HEK293 (cell line): Measurements from ENCODE around the gene ALOX12B.

ENCODE experiments used
- GFI1B ChIP-seq: fragments of 450-650 bp; formaldehyde crosslinking; IDR thresholded peaks from 2 replicates; pipeline ENCODE4 v1.5.1; 2016; ENCODE audit warnings: missing biosample characterization, missing genetic modification characterization
- OSR2 ChIP-seq: fragments of 450-650 bp; formaldehyde crosslinking; IDR thresholded peaks from 2 replicates; pipeline ENCODE4 v1.5.1; 2016; ENCODE audit warnings: missing biosample characterization, missing genetic modification characterization
- SALL2 ChIP-seq: fragments of 450-650 bp; formaldehyde crosslinking; IDR thresholded peaks from 2 replicates; pipeline ENCODE4 v1.5.0; 2017; ENCODE audit warnings: missing biosample characterization, mild to moderate bottlenecking, missing genetic modification characterization, borderline replicate concordance
- SCRT2 ChIP-seq: fragments of 450-650 bp; formaldehyde crosslinking; IDR thresholded peaks from 2 replicates; pipeline ENCODE4 v1.5.1; 2016; ENCODE audit warnings: missing biosample characterization, missing genetic modification characterization
- SP3 ChIP-seq: fragments of 450-650 bp; formaldehyde crosslinking; IDR thresholded peaks from 2 replicates; pipeline ENCODE4 v1.5.1; 2016; ENCODE audit warnings: missing biosample characterization, missing genetic modification characterization
- ZBTB17 ChIP-seq: fragments of 450-650 bp; formaldehyde crosslinking; IDR thresholded peaks from 2 replicates; pipeline ENCODE4 v1.5.1; 2016; ENCODE audit warnings: missing biosample characterization, missing genetic modification characterization
- ZNF121 ChIP-seq: fragments of 450-650 bp; formaldehyde crosslinking; IDR thresholded peaks from 2 replicates; pipeline ENCODE4 v1.5.1; 2016; ENCODE audit warnings: missing biosample characterization, missing genetic modification characterization
- ZNF146 ChIP-seq: fragments of 450-650 bp; formaldehyde crosslinking; IDR thresholded peaks from 2 replicates; pipeline ENCODE4 v1.5.1; 2016; ENCODE audit warnings: missing biosample characterization, missing genetic modification characterization
- ZNF155 ChIP-seq: fragments of 450-650 bp; formaldehyde crosslinking; IDR thresholded peaks from 2 replicates; pipeline ENCODE4 v1.5.1; 2016; ENCODE audit warnings: missing biosample characterization, missing genetic modification characterization
- ZNF175 ChIP-seq: fragments of 450-650 bp; formaldehyde crosslinking; IDR thresholded peaks from 2 replicates; pipeline ENCODE4 v1.5.1; 2016; ENCODE audit warnings: missing biosample characterization, missing genetic modification characterization
- ZNF214 ChIP-seq: fragments of 450-650 bp; formaldehyde crosslinking; IDR thresholded peaks from 2 replicates; pipeline ENCODE4 v1.5.1; 2017; ENCODE audit warnings: missing biosample characterization, mild to moderate bottlenecking, missing genetic modification characterization, borderline replicate concordance
- ZNF24 ChIP-seq: fragments of 450-650 bp; formaldehyde crosslinking; IDR thresholded peaks from 2 replicates; pipeline ENCODE4 v1.5.1; 2016; ENCODE audit warnings: missing biosample characterization, missing genetic modification characterization
- ZNF302 ChIP-seq: fragments of 450-650 bp; formaldehyde crosslinking; IDR thresholded peaks from 2 replicates; pipeline ENCODE4 v1.5.1; 2016; ENCODE audit warnings: missing biosample characterization, missing genetic modification characterization, low read depth
- ZNF354C ChIP-seq: fragments of 450-650 bp; formaldehyde crosslinking; IDR thresholded peaks from 2 replicates; pipeline ENCODE4 v1.5.1; 2016; ENCODE audit warnings: missing biosample characterization, missing genetic modification characterization, low read depth, borderline replicate concordance
- ZNF394 ChIP-seq: fragments of 450-650 bp; formaldehyde crosslinking; IDR thresholded peaks from 2 replicates; pipeline ENCODE4 v1.5.1; 2016; ENCODE audit warnings: missing biosample characterization, missing genetic modification characterization, mild to moderate bottlenecking, moderate library complexity, borderline replicate concordance
- ZNF426 ChIP-seq: fragments of 450-650 bp; formaldehyde crosslinking; IDR thresholded peaks from 2 replicates; pipeline ENCODE4 v1.5.1; 2017; ENCODE audit warnings: missing biosample characterization, missing genetic modification characterization, mild to moderate bottlenecking, inconsistent platforms, moderate library complexity
- ZNF473 ChIP-seq: fragments of 450-650 bp; formaldehyde crosslinking; IDR thresholded peaks from 2 replicates; pipeline ENCODE4 v1.5.1; 2017; ENCODE audit warnings: missing biosample characterization, missing genetic modification characterization
- ZNF529 ChIP-seq: fragments of 450-650 bp; formaldehyde crosslinking; IDR thresholded peaks from 2 replicates; pipeline ENCODE4 v1.5.1; 2017; ENCODE audit warnings: missing genetic modification characterization, missing biosample characterization; ENCODE audit not compliant: insufficient replicate concordance
- ZNF544 ChIP-seq: fragments of 450-650 bp; formaldehyde crosslinking; IDR thresholded peaks from 2 replicates; pipeline ENCODE4 v1.5.0; 2017; ENCODE audit warnings: missing biosample characterization, missing genetic modification characterization
- ZNF561 ChIP-seq: fragments of 450-650 bp; IDR thresholded peaks from 2 replicates; pipeline ENCODE4 v1.5.1; 2018; ENCODE audit warnings: missing biosample characterization, missing genetic modification characterization, borderline replicate concordance
- ZNF596 ChIP-seq: fragments of 450-650 bp; IDR thresholded peaks from 2 replicates; pipeline ENCODE4 v1.5.0; 2018; ENCODE audit warnings: missing biosample characterization, mild to moderate bottlenecking, missing genetic modification characterization, moderate library complexity
- ZNF670 ChIP-seq: fragments of 450-650 bp; formaldehyde crosslinking; IDR thresholded peaks from 2 replicates; pipeline ENCODE4 v1.5.1; 2016; ENCODE audit warnings: missing biosample characterization, missing genetic modification characterization, low read depth
- ZNF701 ChIP-seq: fragments of 450-650 bp; formaldehyde crosslinking; IDR thresholded peaks from 2 replicates; pipeline ENCODE4 v1.5.1; 2016; ENCODE audit warnings: missing biosample characterization, missing genetic modification characterization
- ZNF777 ChIP-seq: fragments of 450-650 bp; formaldehyde crosslinking; IDR thresholded peaks from 2 replicates; pipeline ENCODE4 v1.5.1; 2017; ENCODE audit warnings: missing biosample characterization, missing genetic modification characterization, borderline replicate concordance
- ZNF785 ChIP-seq: fragments of 450-650 bp; formaldehyde crosslinking; IDR thresholded peaks from 2 replicates; pipeline ENCODE4 v1.5.1; 2016; ENCODE audit warnings: missing biosample characterization, missing genetic modification characterization
- ZNF837 ChIP-seq: fragments of 450-650 bp; formaldehyde crosslinking; IDR thresholded peaks from 2 replicates; pipeline ENCODE4 v1.5.1; 2016; ENCODE audit warnings: missing biosample characterization, missing genetic modification characterization
- ZNF843 ChIP-seq: fragments of 450-650 bp; formaldehyde crosslinking; IDR thresholded peaks from 2 replicates; pipeline ENCODE4 v1.5.1; 2016; ENCODE audit warnings: missing biosample characterization, missing genetic modification characterization
- ZSCAN23 ChIP-seq: fragments of 450-650 bp; formaldehyde crosslinking; IDR thresholded peaks from 2 replicates; pipeline ENCODE4 v1.5.1; 2016; ENCODE audit warnings: missing biosample characterization, missing genetic modification characterization
- ZSCAN30 ChIP-seq: fragments of 450-650 bp; IDR thresholded peaks from 2 replicates; pipeline ENCODE4 v1.5.1; 2018; ENCODE audit warnings: missing biosample characterization, mild to moderate bottlenecking, missing genetic modification characterization, moderate library complexity
- TF ChIP-seq, protein P1 (sequence below): fragments of 450-650 bp; formaldehyde crosslinking; IDR thresholded peaks from 2 replicates; pipeline ENCODE4 v1.5.1; 2017; ENCODE audit warnings: missing biosample characterization, missing genetic modification characterization
- TF ChIP-seq, protein P2 (sequence below): fragments of 450-650 bp; formaldehyde crosslinking; IDR thresholded peaks from 2 replicates; pipeline ENCODE4 v1.5.1; 2016; ENCODE audit warnings: missing biosample characterization, missing genetic modification characterization, low read depth
- TF ChIP-seq, protein P3 (sequence below): fragments of 450-650 bp; formaldehyde crosslinking; IDR thresholded peaks from 2 replicates; pipeline ENCODE4 v1.5.1; 2016; ENCODE audit warnings: missing biosample characterization, missing genetic modification characterization
- TF ChIP-seq, protein P4 (sequence below): fragments of 450-650 bp; formaldehyde crosslinking; IDR thresholded peaks from 2 replicates; pipeline ENCODE4 v1.5.1; 2016; ENCODE audit warnings: missing biosample characterization, missing genetic modification characterization

ALOX12B gene

DNA sequence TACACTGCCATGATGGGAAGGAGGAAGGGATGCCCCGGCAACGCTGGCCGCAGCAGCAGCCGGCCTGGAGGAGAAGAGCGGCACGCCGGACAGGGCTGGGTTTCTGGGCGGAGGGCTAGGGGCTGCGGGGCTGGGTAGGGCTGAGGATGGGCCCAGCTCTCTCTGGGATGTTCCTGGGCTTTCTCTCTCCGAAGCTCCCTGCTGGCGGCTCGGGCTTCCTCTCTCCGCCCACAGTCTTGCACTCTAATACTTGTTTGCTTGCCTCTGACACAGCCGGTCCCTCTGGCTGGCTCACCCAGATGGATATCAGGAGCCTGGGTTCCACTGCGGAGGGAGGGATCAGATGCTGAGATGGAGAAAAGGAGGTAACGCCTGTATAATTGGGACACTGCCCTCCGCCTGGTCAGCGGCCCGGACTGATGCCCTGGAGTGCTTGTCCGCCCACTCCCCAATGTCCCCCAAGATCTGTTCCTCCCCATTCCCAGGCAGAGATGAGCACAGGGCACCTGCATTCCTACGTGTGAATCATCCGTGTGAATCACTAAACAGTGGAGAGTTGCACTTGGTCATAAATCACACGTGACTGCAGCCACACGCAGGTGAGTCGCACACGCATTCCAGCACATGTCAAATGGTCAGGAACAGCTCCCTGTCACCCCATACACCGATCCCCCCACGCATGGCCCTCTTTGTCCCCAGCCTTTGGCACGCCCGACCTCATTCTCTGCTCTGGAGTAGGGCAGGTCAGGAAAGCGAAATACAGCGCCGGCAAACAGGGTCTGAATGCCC is 30.7 kb upstream of the ALOX12B start, which contains the start of gene ALOXE3 (continued):
- TF ChIP-seq ZNF155 (tag by site-specific recombination) (no peak), ZNF529 (tag by site-specific recombination) (no peak), ZNF670 (no peak), ZNF214 (no peak), ZNF121 (no peak), SP3 (tag by site-specific recombination) (peak; percentile 45; the same call in 1 of the 2 replicates), ZNF837 (tag by site-specific recombination) (no peak), ZNF24 (tag by site-specific recombination) (no peak), ZSCAN30 (no peak), ZNF354C (tag by site-specific recombination) (no peak), GFI1B (no peak), ZNF146 (tag by site-specific recombination) (no peak), ZNF394 (tag by site-specific recombination) (no peak; the same call in 1 of the 2 replicates), ZNF785 (tag by site-specific recombination) (no peak), ZBTB17 (tag by site-specific recombination) (no peak), OSR2 (tag by site-specific recombination) (no peak), ZNF175 (tag by site-specific recombination) (no peak), ZNF426 (tag by site-specific recombination) (no peak), ZNF701 (tag by site-specific recombination) (no peak), ZNF473 (tag by site-specific recombination) (no peak), ZNF596 (tag by site-specific recombination) (no peak), SCRT2 (tag by site-specific recombination) (peak; percentile 66), ZNF843 (tag by site-specific recombination) (0 out of 2 replicates have a peak, but pooled peaks have one; percentile 22), ZNF777 (0 out of 2 replicates have a peak, but pooled peaks have one; percentile 45), ZNF544 (tag by site-specific recombination) (no peak), SALL2 (tag by site-specific recombination) (no peak), ZSCAN23 (tag by site-specific recombination) (no peak), ZNF561 (no peak), ZNF302 (no peak)
- TF ChIP-seq, protein P1, sequence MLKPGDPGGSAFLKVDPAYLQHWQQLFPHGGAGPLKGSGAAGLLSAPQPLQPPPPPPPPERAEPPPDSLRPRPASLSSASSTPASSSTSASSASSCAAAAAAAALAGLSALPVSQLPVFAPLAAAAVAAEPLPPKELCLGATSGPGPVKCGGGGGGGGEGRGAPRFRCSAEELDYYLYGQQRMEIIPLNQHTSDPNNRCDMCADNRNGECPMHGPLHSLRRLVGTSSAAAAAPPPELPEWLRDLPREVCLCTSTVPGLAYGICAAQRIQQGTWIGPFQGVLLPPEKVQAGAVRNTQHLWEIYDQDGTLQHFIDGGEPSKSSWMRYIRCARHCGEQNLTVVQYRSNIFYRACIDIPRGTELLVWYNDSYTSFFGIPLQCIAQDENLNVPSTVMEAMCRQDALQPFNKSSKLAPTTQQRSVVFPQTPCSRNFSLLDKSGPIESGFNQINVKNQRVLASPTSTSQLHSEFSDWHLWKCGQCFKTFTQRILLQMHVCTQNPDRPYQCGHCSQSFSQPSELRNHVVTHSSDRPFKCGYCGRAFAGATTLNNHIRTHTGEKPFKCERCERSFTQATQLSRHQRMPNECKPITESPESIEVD = no peak
- TF ChIP-seq, protein P2, sequence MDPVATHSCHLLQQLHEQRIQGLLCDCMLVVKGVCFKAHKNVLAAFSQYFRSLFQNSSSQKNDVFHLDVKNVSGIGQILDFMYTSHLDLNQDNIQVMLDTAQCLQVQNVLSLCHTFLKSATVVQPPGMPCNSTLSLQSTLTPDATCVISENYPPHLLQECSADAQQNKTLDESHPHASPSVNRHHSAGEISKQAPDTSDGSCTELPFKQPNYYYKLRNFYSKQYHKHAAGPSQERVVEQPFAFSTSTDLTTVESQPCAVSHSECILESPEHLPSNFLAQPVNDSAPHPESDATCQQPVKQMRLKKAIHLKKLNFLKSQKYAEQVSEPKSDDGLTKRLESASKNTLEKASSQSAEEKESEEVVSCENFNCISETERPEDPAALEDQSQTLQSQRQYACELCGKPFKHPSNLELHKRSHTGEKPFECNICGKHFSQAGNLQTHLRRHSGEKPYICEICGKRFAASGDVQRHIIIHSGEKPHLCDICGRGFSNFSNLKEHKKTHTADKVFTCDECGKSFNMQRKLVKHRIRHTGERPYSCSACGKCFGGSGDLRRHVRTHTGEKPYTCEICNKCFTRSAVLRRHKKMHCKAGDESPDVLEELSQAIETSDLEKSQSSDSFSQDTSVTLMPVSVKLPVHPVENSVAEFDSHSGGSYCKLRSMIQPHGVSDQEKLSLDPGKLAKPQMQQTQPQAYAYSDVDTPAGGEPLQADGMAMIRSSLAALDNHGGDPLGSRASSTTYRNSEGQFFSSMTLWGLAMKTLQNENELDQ (tag by site-specific recombination) = no peak
- TF ChIP-seq, protein P3, sequence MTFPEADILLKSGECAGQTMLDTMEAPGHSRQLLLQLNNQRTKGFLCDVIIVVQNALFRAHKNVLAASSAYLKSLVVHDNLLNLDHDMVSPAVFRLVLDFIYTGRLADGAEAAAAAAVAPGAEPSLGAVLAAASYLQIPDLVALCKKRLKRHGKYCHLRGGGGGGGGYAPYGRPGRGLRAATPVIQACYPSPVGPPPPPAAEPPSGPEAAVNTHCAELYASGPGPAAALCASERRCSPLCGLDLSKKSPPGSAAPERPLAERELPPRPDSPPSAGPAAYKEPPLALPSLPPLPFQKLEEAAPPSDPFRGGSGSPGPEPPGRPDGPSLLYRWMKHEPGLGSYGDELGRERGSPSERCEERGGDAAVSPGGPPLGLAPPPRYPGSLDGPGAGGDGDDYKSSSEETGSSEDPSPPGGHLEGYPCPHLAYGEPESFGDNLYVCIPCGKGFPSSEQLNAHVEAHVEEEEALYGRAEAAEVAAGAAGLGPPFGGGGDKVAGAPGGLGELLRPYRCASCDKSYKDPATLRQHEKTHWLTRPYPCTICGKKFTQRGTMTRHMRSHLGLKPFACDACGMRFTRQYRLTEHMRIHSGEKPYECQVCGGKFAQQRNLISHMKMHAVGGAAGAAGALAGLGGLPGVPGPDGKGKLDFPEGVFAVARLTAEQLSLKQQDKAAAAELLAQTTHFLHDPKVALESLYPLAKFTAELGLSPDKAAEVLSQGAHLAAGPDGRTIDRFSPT (tag by site-specific recombination) = peak; percentile 74; the same call in 1 of the 2 replicates
- TF ChIP-seq, protein P4, sequence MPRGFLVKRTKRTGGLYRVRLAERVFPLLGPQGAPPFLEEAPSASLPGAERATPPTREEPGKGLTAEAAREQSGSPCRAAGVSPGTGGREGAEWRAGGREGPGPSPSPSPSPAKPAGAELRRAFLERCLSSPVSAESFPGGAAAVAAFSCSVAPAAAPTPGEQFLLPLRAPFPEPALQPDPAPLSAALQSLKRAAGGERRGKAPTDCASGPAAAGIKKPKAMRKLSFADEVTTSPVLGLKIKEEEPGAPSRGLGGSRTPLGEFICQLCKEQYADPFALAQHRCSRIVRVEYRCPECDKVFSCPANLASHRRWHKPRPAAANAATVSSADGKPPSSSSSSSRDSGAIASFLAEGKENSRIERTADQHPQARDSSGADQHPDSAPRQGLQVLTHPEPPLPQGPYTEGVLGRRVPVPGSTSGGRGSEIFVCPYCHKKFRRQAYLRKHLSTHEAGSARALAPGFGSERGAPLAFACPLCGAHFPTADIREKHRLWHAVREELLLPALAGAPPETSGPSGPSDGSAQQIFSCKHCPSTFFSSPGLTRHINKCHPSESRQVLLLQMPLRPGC = peak; percentile 96
